Right lobe of liver (tissue), 6 donors: ENCODE data around the gene SRGN. TPM values are rescaled to one million over a fixed set of nuclear protein-coding genes. Genes with fewer than 3 reads are reported as not detected.
"Not testable (repeated sequence)": the region's sequence is repeated elsewhere in the genome, so short reads cannot be mapped to it uniquely, and the experiment has no call there.

Experiments used
- ATAC-seq, 4 donors: fragments of 200-7000 bp; cut with Tn5 transposase; one replicate each; pipeline ENCODE4 v1.9.1; 2020; ENCODE audit warnings: mild to moderate bottlenecking in 4 of 4, moderate library complexity in 4 of 4
- DNase-seq, 3 donors: peaks; one replicate each; pipeline ENCODE4 v3.0.0-alpha.2; 2020
- H3K27ac ChIP-seq, 3 donors: fragments of 200-600 bp; one replicate each; pipeline ENCODE4 v1.8.0; 2022
- H3K27me3 ChIP-seq, 2 donors: fragments of 200-600 bp; one replicate each; pipeline ENCODE4 v1.8.0; 2022
- H3K36me3 ChIP-seq, 4 donors: fragments of 200-600 bp; sonication (generic) in 1 of 4; one replicate each; pipeline versions ENCODE4 v1.5.1 to v1.8.0; 2017 to 2022; ENCODE audit warnings: control low read depth in 1 of 4
- H3K4me1 ChIP-seq, 4 donors: fragments of 200-600 bp; sonication (generic) in 1 of 4; one replicate each; pipeline versions ENCODE4 v1.5.1 to v1.8.0; 2017 to 2022; ENCODE audit warnings: control low read depth in 1 of 4
- H3K4me3 ChIP-seq, 3 donors: fragments of 200-600 bp; one replicate each; pipeline ENCODE4 v1.8.0; 2022
- H3K9me3 ChIP-seq, 4 donors: fragments of 200-600 bp; sonication (generic) in 1 of 4; one replicate each; pipeline versions ENCODE4 v1.5.1 to v1.8.0; 2017 to 2022; ENCODE audit warnings: control low read depth in 1 of 4
- CTCF ChIP-seq, 4 donors: fragments of 200-600 bp in 3 of 4; fragments of 450-650 bp in 1 of 4; IDR thresholded peaks; one replicate each; pipeline versions ENCODE4 v1.5.1 to v1.8.0; 2016 to 2022; ENCODE audit warnings: antibody characterized with exemption in 4 of 4, mild to moderate bottlenecking in 2 of 4
- POLR2A ChIP-seq: fragments of 450-650 bp; IDR thresholded peaks from one replicate; pipeline ENCODE4 v1.6.1; 2017; ENCODE audit warnings: antibody characterized with exemption, mild to moderate bottlenecking
- WGBS: methylation state at CpG from one replicate; pipeline ENCODE4 v1.1.6; 2018; ENCODE audit warnings: low coverage, low lambda C conversion rate; ENCODE audit not compliant: insufficient coverage; ENCODE audit errors: missing lambda C conversion rate; 5-methylcytosine and 5-hydroxymethylcytosine counted together
- intact Hi-C, 2 donors: fragments of 100-400 bp; cut with DNase I; formaldehyde crosslinking; loops; one replicate each; pipeline versions ENCODE4 v1.11.2 to v1.14.1; 2022
- total RNA-seq, 6 experiments: library from RNA; depleted of rRNA in 2 of 6; stranded (reverse); fragments of >200 nt in 2 of 6; fragmentation: NEBNext Ultra II Directional in 3 of 6; extraction: Animal tissue kit (Norgen Biotek cat#: 25700) in 3 of 6; gene quantifications; one replicate each; pipeline versions ENCODE4 v1.1.0 to v1.2.4, GENCODE V29; 2016 to 2023
- donor health status: DM: no; HTN: yes; CAD: no.
- donor health status: DM: no; HTN: no; CAD: no.
- donor health status: DM: no; HTN: no; CAD: no.
- donor health status: DM: no; HTN: yes; CAD: no.
- donor health status: DM: no; HTN: yes; CAD: no.

Gene SRGN
- total RNA-seq, 6 experiments from 2014 or later, result 20.0 to 95.1 (median 31.9) TPM

- no peak for TF ChIP-seq POLR2A
- no peak for TF ChIP-seq CTCF (IDR thresholded peaks at IDR 0.05)
Observed at GRCh38 chr10:69125554-69125953, 37.7 kb downstream of the SRGN start.

DNA sequence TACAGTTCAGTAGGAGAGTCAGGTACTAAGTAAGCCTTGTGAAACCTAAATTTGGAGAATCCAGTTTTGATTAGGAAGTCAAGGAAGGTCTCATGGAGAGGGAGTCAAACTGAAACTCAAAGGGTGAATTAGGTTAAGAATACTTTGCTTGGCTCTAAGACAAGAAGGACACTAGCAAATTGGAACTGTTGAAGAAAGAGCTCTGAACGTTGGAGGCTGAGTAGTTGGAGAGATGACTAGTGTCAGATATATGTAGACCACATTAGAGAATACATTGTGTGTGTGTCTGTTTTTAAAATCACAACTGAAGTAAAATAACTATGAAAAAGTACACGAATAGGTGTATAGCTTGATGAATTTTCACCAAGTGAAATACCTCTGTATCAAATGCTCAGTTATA is 42.3 kb downstream of the SRGN start:
- Histone ChIP-seq H3K36me3 (peaks cover 0 to 15% (median 2%) of the 10 kb centered on the region in 4 donors), H3K4me3 (no peak overlapping the region), H3K27me3 (no peaks in the 10 kb centered on the region), H3K4me1 (peaks cover 0 to 11% (median 2%) of the 10 kb centered on the region in 4 donors), H3K27ac (no peak overlapping the region), H3K9me3 (no peaks in the 10 kb centered on the region)
- DNase-seq (no peak), ATAC-seq (no peak)
- 63% methylated on average over 2 of the region's 2 CpGs for WGBS
- TF ChIP-seq POLR2A (no peak), CTCF (IDR thresholded peaks at IDR 0.05) (no peak)
- intact Hi-C loops, result no loop called here

More at GRCh38 chr10:69125554-69125953, 37.7 kb downstream of the SRGN start:
- ATAC-seq (no peak), DNase-seq (no peak)
- H3K4me1 ChIP-seq, result peaks cover 0 to 13% (median 4%) of the 10 kb centered on the region in 4 donors
- H3K27me3 ChIP-seq, result no peaks in the 10 kb centered on the region
- H3K27ac ChIP-seq, result no peak overlapping the region
- WGBS, result 33% methylated on average over 1 of the region's 1 CpG
- H3K4me3 ChIP-seq, result peak overlapping the region in 2 of 3 donors; percentile 69 to 99
- no peaks in the 10 kb centered on the region for H3K9me3 ChIP-seq
- intact Hi-C loops, result no loop called here
- H3K36me3 ChIP-seq, result no peaks in the 10 kb centered on the region

DNA sequence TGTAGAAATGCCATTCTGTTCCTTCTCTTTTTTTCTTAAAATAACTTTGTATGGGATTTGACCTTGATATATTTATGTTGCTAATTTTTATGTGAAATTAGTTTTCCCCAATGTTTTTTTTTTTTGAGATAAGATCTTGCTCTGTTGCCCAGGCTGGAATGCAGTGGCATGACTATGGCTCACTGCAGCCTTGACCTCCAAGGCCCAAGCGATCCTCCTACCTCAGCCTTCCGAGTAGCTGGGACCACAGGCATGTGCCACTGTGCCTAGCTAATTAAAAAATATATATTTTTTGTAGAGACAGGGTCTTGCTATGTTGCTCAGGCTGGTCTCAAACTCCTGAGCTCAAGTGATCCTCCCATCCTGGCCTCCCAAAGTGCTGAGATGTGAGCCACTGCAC is 52.1 kb downstream of the SRGN start:
- DNase-seq, result no peak
- H3K27ac ChIP-seq, result no peak overlapping the region
- intact Hi-C loops, result no loop called here

DNA sequence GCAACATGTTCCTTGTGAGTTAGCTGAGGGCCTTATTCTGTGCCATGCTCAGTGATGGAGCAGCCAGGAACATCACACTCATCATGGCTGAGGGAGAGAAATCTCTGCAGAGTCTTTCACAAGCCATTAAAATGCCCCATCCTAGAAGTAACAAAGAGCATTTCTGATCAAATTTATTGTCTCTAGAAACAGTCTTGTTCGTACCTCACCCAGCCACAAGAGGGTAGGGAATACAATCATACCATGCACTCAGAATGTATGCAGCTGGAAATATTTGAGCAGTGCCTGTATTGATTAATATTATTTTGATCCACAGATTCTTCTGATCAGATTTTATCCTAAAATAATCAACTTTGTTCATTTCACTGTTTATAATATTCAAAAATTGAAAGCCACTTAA is 53.4 kb downstream of the SRGN start:
- no peaks in the 10 kb centered on the region for H3K9me3 ChIP-seq
- intact Hi-C loops, result no loop called here
- ATAC-seq (no peak), DNase-seq (no peak)
- H3K4me1 ChIP-seq, result no peaks in the 10 kb centered on the region
- no peak overlapping the region for H3K4me3 ChIP-seq
- H3K27me3 ChIP-seq, result no peaks in the 10 kb centered on the region
- peaks cover 0 to 4% (median 0%) of the 10 kb centered on the region in 4 donors for H3K36me3 ChIP-seq
- no peak overlapping the region for H3K27ac ChIP-seq
- 78% methylated on average over 1 of the region's 1 CpG for WGBS
- TF ChIP-seq CTCF (IDR thresholded peaks at IDR 0.05) (no peak), POLR2A (no peak)

More for the DNA sequence above, 52.1 kb downstream of the SRGN start:
- no peaks in the 10 kb centered on the region for H3K27me3 ChIP-seq
- 96% methylated on average over 2 of the region's 2 CpGs for WGBS
- H3K4me1 ChIP-seq, result no peaks in the 10 kb centered on the region
- no peak for ATAC-seq
- H3K36me3 ChIP-seq, result peaks cover 0 to 6% (median 0%) of the 10 kb centered on the region in 4 donors
- no peak for TF ChIP-seq POLR2A
- no peak for TF ChIP-seq CTCF (IDR thresholded peaks at IDR 0.05)
- no peaks in the 10 kb centered on the region for H3K9me3 ChIP-seq
- no peak overlapping the region for H3K4me3 ChIP-seq

- DNase-seq, H3K36me3 ChIP-seq, H3K4me1 ChIP-seq, H3K4me3 ChIP-seq, H3K9me3 ChIP-seq, H3K27ac ChIP-seq, ATAC-seq, intact Hi-C loops, H3K27me3 ChIP-seq: not testable (repeated sequence)
- WGBS, result 96% methylated on average over 3 of the region's 3 CpGs
Observed at GRCh38 chr10:69142074-69142473, 54.2 kb downstream of the SRGN start.
